Loucy (cell line): ENCODE results near the gene SLC29A4.

Experiments
- CTCF ChIP-seq: fragments of 200-600 bp; sonication (generic); conservative IDR thresholded peaks from 2 replicates; pipeline ENCODE4 v1.5.1; 2014; ENCODE audit warnings: mild to moderate bottlenecking, antibody characterized with exemption, low read length
- EZH2phosphoT487 ChIP-seq: fragments of 200-600 bp; IDR thresholded peaks from 2 replicates; pipeline ENCODE4 v1.6.1; 2018; ENCODE audit warnings: antibody characterized with exemption, mild to moderate bottlenecking, moderate library complexity, borderline replicate concordance

- no peak for TF ChIP-seq CTCF
- no peak for TF ChIP-seq EZH2phosphoT487
Observed at GRCh38 chr7:5303591-5304505, 21.1 kb downstream of the SLC29A4 start.
